Calu3 (cell line): ENCODE measurements around the gene FRMD1. TPM values are rescaled to one million over a fixed set of nuclear protein-coding genes. Genes with fewer than 3 reads are reported as not detected.

Experiments used
- BruUV-seq: library from RNA; stranded (reverse); fragments of 400-500 nt; replicated peaks from 2 replicates; lab custom pipeline; 2021; lab: Mats Ljungman, UMichigan
- CTCF ChIA-PET: fragments of 300-600 bp; sonication (Branson Sonifier 250); formaldehyde crosslinking; loops from one replicate; lab custom pipeline; 2022; ENCODE audit warnings: antibody characterized with exemption; lab: Charles Lee
- DNase-seq: peaks from one replicate; pipeline ENCODE4 v3.0.0; 2022
- H3K27ac Mint-ChIP-seq: one replicate; pipeline ENCODE4 v1.8.0; 2022; ENCODE audit warnings: mixed read lengths; ENCODE audit not compliant: unreplicated experiment
- H3K27me3 Mint-ChIP-seq: one replicate; pipeline ENCODE4 v1.8.0; 2022; ENCODE audit warnings: mixed read lengths; ENCODE audit not compliant: unreplicated experiment
- H3K36me3 Mint-ChIP-seq: one replicate; pipeline ENCODE4 v1.8.0; 2022; ENCODE audit warnings: mild to moderate bottlenecking, moderate library complexity, mixed read lengths; ENCODE audit not compliant: insufficient read depth, unreplicated experiment
- H3K4me1 Mint-ChIP-seq: one replicate; pipeline ENCODE4 v1.8.0; 2022; ENCODE audit warnings: mild to moderate bottlenecking, low read depth, mixed read lengths; ENCODE audit not compliant: unreplicated experiment
- H3K4me3 Mint-ChIP-seq: one replicate; pipeline ENCODE4 v1.8.0; 2022; ENCODE audit warnings: mild to moderate bottlenecking, low read depth, moderate library complexity, mixed read lengths; ENCODE audit not compliant: unreplicated experiment
- H3K9me3 Mint-ChIP-seq: one replicate; pipeline ENCODE4 v1.8.0; 2022; ENCODE audit warnings: low read depth, mixed read lengths; ENCODE audit not compliant: unreplicated experiment
- CTCF ChIP-seq: fragments of 200-600 bp; IDR thresholded peaks from one replicate; pipeline ENCODE4 v1.8.0; 2022; ENCODE audit warnings: antibody characterized with exemption; ENCODE audit not compliant: unreplicated experiment
- intact Hi-C: fragments of 100-400 bp; cut with micrococcal nuclease; formaldehyde crosslinking; loops from one replicate; pipeline ENCODE4 v1.10.0; 2022; ENCODE audit not compliant: unreplicated experiment
- total RNA-seq: library from RNA; stranded (reverse); gene quantifications from 2 replicates; pipeline ENCODE4 v1.2.3, GENCODE V29; 2022

The FRMD1 gene
- total RNA-seq, 1 experiment from 2014 or later = not detected

GRCh38 chr6:168123165-168123911 lies 44.3 kb upstream of the FRMD1 start:
- H3K4me1 Mint-ChIP-seq = no peaks in the 10 kb centered on the region
- intact Hi-C loops = no loop called here
- H3K4me3 Mint-ChIP-seq = no peak overlapping the region
- H3K27ac Mint-ChIP-seq = no peak overlapping the region
- H3K36me3 Mint-ChIP-seq = no peaks in the 10 kb centered on the region
- no peak for DNase-seq
- TF ChIP-seq CTCF = no peak
- no TSS peak for BruUV-seq
- H3K27me3 Mint-ChIP-seq = peaks cover 50% of the 10 kb centered on the region
- H3K9me3 Mint-ChIP-seq = no peaks in the 10 kb centered on the region
- CTCF ChIA-PET = no interaction called here

GRCh38 chr6:168122521-168122920 lies 43.5 kb upstream of the FRMD1 start:
- Mint-ChIP-seq H3K4me1 (no peaks in the 10 kb centered on the region), H3K9me3 (no peaks in the 10 kb centered on the region), H3K27ac (no peak overlapping the region), H3K4me3 (no peak overlapping the region), H3K27me3 (peaks cover 42% of the 10 kb centered on the region), H3K36me3 (no peaks in the 10 kb centered on the region)
- TF ChIP-seq CTCF = no peak
- no TSS peak for BruUV-seq
- intact Hi-C loops = no loop called here
- CTCF ChIA-PET = no interaction called here
- no peak for DNase-seq

GRCh38 chr6:168122011-168122410 lies 43.0 kb upstream of the FRMD1 start:
- BruUV-seq = no TSS peak
- CTCF ChIA-PET = no interaction called here
- Mint-ChIP-seq H3K9me3 (no peaks in the 10 kb centered on the region), H3K4me1 (no peaks in the 10 kb centered on the region), H3K27ac (no peak overlapping the region), H3K27me3 (peaks cover 37% of the 10 kb centered on the region), H3K4me3 (no peak overlapping the region), H3K36me3 (no peaks in the 10 kb centered on the region)
- intact Hi-C loops = no loop called here
- no peak for DNase-seq
- TF ChIP-seq CTCF = no peak

GRCh38 chr6:168121303-168121665 lies 42.3 kb upstream of the FRMD1 start:
- TF ChIP-seq CTCF = no peak
- Mint-ChIP-seq H3K36me3 (no peaks in the 10 kb centered on the region), H3K27me3 (peaks cover 30% of the 10 kb centered on the region), H3K27ac (no peak overlapping the region), H3K4me3 (no peak overlapping the region), H3K4me1 (no peaks in the 10 kb centered on the region), H3K9me3 (no peaks in the 10 kb centered on the region)
- no TSS peak for BruUV-seq
- no peak for DNase-seq
- intact Hi-C loops = no loop called here
- CTCF ChIA-PET = no interaction called here
